ENCODE measurements around the gene TMEM223. TPM values are rescaled to one million over a fixed set of nuclear protein-coding genes. Genes with fewer than 3 reads are reported as not detected.

Gene TMEM223
- total and polyA plus RNA-seq, 9 of the 15 experiments (the other 6 are each of a cell fraction or from before 2014, with no cell fraction given), result 5.9 to 34.5 (median 19.6) TPM

- TF ChIP-seq ZNF318 (IDR thresholded peaks at IDR 0.05; ENCODE audit: borderline replicate concordance in 1 of 2, low read depth in 1 of 2) (no peak), HBP1 (CRISPR knock-in tag; IDR thresholded peaks at IDR 0.05) (no peak), NR2C1 (IDR thresholded peaks at IDR 0.05) (no peak; the same call in 1 of the 2 replicates), NR2C1 (tag; IDR thresholded peaks at IDR 0.05) (no peak), GABPA (tag; conservative IDR thresholded peaks at IDR 0.05; ENCODE audit: low read depth) (peak; percentile 98), BRD9 (IDR thresholded peaks at IDR 0.05; ENCODE audit: low read depth, partially characterized antibody) (no peak), IRF1 (CRISPR knock-in tag; IDR thresholded peaks at IDR 0.05; ENCODE audit: borderline replicate concordance) (peak; percentile 92), SMARCA5 (IDR thresholded peaks at IDR 0.05) (no peak), ASH1L (IDR thresholded peaks at IDR 0.05; ENCODE audit: borderline replicate concordance, low read depth, partially characterized antibody) (no peak), ZBTB2 (IDR thresholded peaks at IDR 0.05) (no peak), SMAD4 (CRISPR knock-in tag; conservative IDR thresholded peaks at IDR 0.05) (peak; percentile 76), NR1H2 (CRISPR knock-in tag; IDR thresholded peaks at IDR 0.05) (no peak), ZBTB8A (IDR thresholded peaks at IDR 0.05; ENCODE audit: partially characterized antibody) (no peak), POLR2G (IDR thresholded peaks at IDR 0.05; ENCODE audit: low read depth, low read length) (peak; percentile 98), PTRF (tag; IDR thresholded peaks at IDR 0.05) (no peak), BCOR (IDR thresholded peaks at IDR 0.05) (no peak; the same call in 1 of the 2 replicates)
Observed at GRCh38 chr11:62787005-62787759, 4.6 kb downstream of the TMEM223 start, which contains the start of gene TMEM179B (continued).

All from K562 (cell line).